GM18873 (cell line): ENCODE measurements around the gene F11.
"Not testable (repeated sequence)": the region's sequence is repeated elsewhere in the genome, so short reads cannot be mapped to it uniquely, and the experiment has no call there.

Experiments used
- ATAC-seq: cut with Tn5 transposase; IDR thresholded peaks from one replicate; pipeline ENCODE4 v1.9.1; 2021; ENCODE audit warnings: mild to moderate bottlenecking, moderate library complexity, moderate number of reproducible peaks; ENCODE audit not compliant: unreplicated experiment, low FRiP score

Gene F11

GRCh38 chr4:186297013-186297645, 31.1 kb downstream of the F11 start:
- no peak for ATAC-seq

GRCh38 chr4:186298031-186298647, 32.1 kb downstream of the F11 start:
- no peak for ATAC-seq

- ATAC-seq: no peak
Observed at GRCh38 chr4:186299291-186299690, 33.3 kb downstream of the F11 start.

- no peak for ATAC-seq
Observed at GRCh38 chr4:186300659-186301390, 34.8 kb downstream of the F11 start.

- no peak for ATAC-seq
Observed at GRCh38 chr4:186304216-186304615, 38.2 kb downstream of the F11 start.

GRCh38 chr4:186304866-186305505, 39.0 kb downstream of the F11 start:
- no peak for ATAC-seq

GRCh38 chr4:186307497-186307896, 41.5 kb downstream of the F11 start:
- ATAC-seq: no peak

GRCh38 chr4:186307916-186308315, 41.9 kb downstream of the F11 start:
- ATAC-seq: no peak

GRCh38 chr4:186318481-186318880, 52.5 kb downstream of the F11 start:
- ATAC-seq: no peak

- ATAC-seq: not testable (repeated sequence)
Observed at GRCh38 chr4:186324660-186325059, 58.7 kb downstream of the F11 start.

- ATAC-seq: no peak
Observed at GRCh38 chr4:186326391-186326790, 60.4 kb downstream of the F11 start.

- no peak for ATAC-seq
Observed at GRCh38 chr4:186329372-186329771, 63.4 kb downstream of the F11 start.

GRCh38 chr4:186330368-186330767, 64.4 kb downstream of the F11 start:
- ATAC-seq: no peak

GRCh38 chr4:186335793-186336192, 69.8 kb downstream of the F11 start:
- ATAC-seq: no peak
